Neural cell (in vitro differentiated cells): Measurements from ENCODE around the gene TTC21A. TPM values are rescaled to one million over a fixed set of nuclear protein-coding genes. Genes with fewer than 3 reads are reported as not detected.

ENCODE experiments used
- H2AFZ ChIP-seq: fragments of 200-600, 300-800 bp; sonication (generic), shearing (Covaris generic); 2 replicates; pipeline ENCODE4 v1.6.0; 2014; ENCODE audit warnings: low read depth, mild to moderate bottlenecking, antibody characterized with exemption, low read length, moderate library complexity
- H3F3A ChIP-seq: fragments of 200-600 bp; shearing (Covaris generic); 2 replicates; pipeline ENCODE4 v1.6.1; 2016; ENCODE audit warnings: mild to moderate bottlenecking, moderate library complexity, mixed read lengths, antibody characterized with exemption, low read length; ENCODE audit not compliant: insufficient read depth, poor library complexity, severe bottlenecking
- H3K27ac ChIP-seq: fragments of 200-600, 300-800 bp; sonication (generic), shearing (Covaris generic); 2 replicates; pipeline ENCODE4 v1.5.1; 2014; ENCODE audit warnings: mild to moderate bottlenecking, low read length, moderate library complexity
- H3K27me3 ChIP-seq: fragments of 300-800, 200-600 bp; sonication (generic), shearing (Covaris generic); 2 replicates; pipeline ENCODE4 v1.6.0; 2014; ENCODE audit warnings: mild to moderate bottlenecking, low read depth, low read length, moderate library complexity; ENCODE audit not compliant: insufficient read depth
- H3K36me3 ChIP-seq: fragments of 300-800, 200-600 bp; sonication (generic), shearing (Covaris generic); 2 replicates; pipeline ENCODE4 v1.5.1; 2014; ENCODE audit warnings: mild to moderate bottlenecking, antibody characterized with exemption, low read length, moderate library complexity; ENCODE audit not compliant: insufficient read depth
- H3K4me2 ChIP-seq: fragments of 300-800, 200-600 bp; sonication (generic), shearing (Covaris generic); 2 replicates; pipeline ENCODE4 v1.6.0; 2014; ENCODE audit warnings: mild to moderate bottlenecking, low read length
- H3K4me3 ChIP-seq: fragments of 300-800, 200-600 bp; sonication (generic), shearing (Covaris generic); 2 replicates; pipeline ENCODE4 v1.5.1; 2014; ENCODE audit warnings: mild to moderate bottlenecking, low read length, moderate library complexity
- H3K79me2 ChIP-seq: fragments of 200-600 bp; shearing (Covaris generic); replicated peaks from 2 replicates; pipeline ENCODE4 v1.6.0; 2014; ENCODE audit warnings: mild to moderate bottlenecking, low read length, moderate library complexity; ENCODE audit not compliant: insufficient read depth
- H3K9ac ChIP-seq: fragments of 300-800, 200-600 bp; sonication (generic), shearing (Covaris generic); 2 replicates; pipeline ENCODE4 v1.6.1; 2016; ENCODE audit warnings: mild to moderate bottlenecking, low read length, mixed read lengths
- H3K9me2 ChIP-seq: fragments of 200-600 bp; shearing (Covaris generic); 2 replicates; pipeline ENCODE4 v1.6.1; 2016; ENCODE audit warnings: mild to moderate bottlenecking, low read length, mixed read lengths; ENCODE audit not compliant: insufficient read depth
- H3K9me3 ChIP-seq: fragments of 200-600, 300-800 bp; sonication (generic), shearing (Covaris generic); 2 replicates; pipeline ENCODE4 v1.6.1; 2016; ENCODE audit warnings: mild to moderate bottlenecking, mixed run types, low read length, moderate library complexity, mixed read lengths
- H4K20me1 ChIP-seq: fragments of 200-600 bp; shearing (Covaris generic); 2 replicates; pipeline ENCODE4 v1.6.1; 2016; ENCODE audit warnings: mild to moderate bottlenecking, mixed run types; ENCODE audit not compliant: insufficient read depth
- EP300 ChIP-seq: fragments of 450-650 bp; conservative IDR thresholded peaks from 2 replicates; pipeline ENCODE4 v1.6.1; 2014; ENCODE audit warnings: antibody characterized with exemption, mild to moderate bottlenecking, moderate library complexity; ENCODE audit not compliant: poor library complexity, severe bottlenecking
- EZH2 ChIP-seq: fragments of 200-600, 300-800 bp; shearing (Covaris generic), sonication (generic); IDR thresholded peaks from 2 replicates; pipeline ENCODE4 v1.6.1; 2014; ENCODE audit warnings: antibody characterized with exemption, low read length, borderline replicate concordance, mild to moderate bottlenecking; ENCODE audit not compliant: insufficient read depth, poor library complexity, severe bottlenecking
- MXI1 ChIP-seq: fragments of 450-650 bp; conservative IDR thresholded peaks from 2 replicates; pipeline ENCODE4 v1.6.1; 2014; ENCODE audit warnings: antibody characterized with exemption, mild to moderate bottlenecking; ENCODE audit not compliant: poor library complexity, severe bottlenecking
- POLR2AphosphoS5 ChIP-seq: IDR thresholded peaks from 2 replicates; pipeline ENCODE4 v1.6.1; 2012
- RAD21 ChIP-seq: fragments of 450-650 bp; conservative IDR thresholded peaks from 2 replicates; pipeline ENCODE4 v1.6.1; 2014; ENCODE audit warnings: antibody characterized with exemption, mild to moderate bottlenecking, moderate library complexity
- SMC3 ChIP-seq: fragments of 450-650 bp; conservative IDR thresholded peaks from 2 replicates; pipeline ENCODE4 v1.6.1; 2014; ENCODE audit warnings: antibody characterized with exemption, mild to moderate bottlenecking, moderate library complexity; ENCODE audit not compliant: poor library complexity
- TAF1 ChIP-seq: IDR thresholded peaks from 2 replicates; pipeline ENCODE4 v1.6.1; 2012; ENCODE audit warnings: low read depth
- polyA plus RNA-seq: library from polyadenylated mRNA; depleted of rRNA; stranded (reverse); fragments of >200 nt; gene quantifications from 2 replicates; pipeline ENCODE4 v1.2.3, GENCODE V29; 2014
- TF ChIP-seq, protein P1 (sequence below): IDR thresholded peaks from 2 replicates; pipeline ENCODE4 v1.6.1; 2012; ENCODE audit warnings: borderline replicate concordance
- TF ChIP-seq, protein P2 (sequence below): fragments of 450-650 bp; IDR thresholded peaks from 2 replicates; pipeline ENCODE4 v1.5.1; 2014; ENCODE audit warnings: antibody characterized with exemption, mild to moderate bottlenecking, moderate library complexity; ENCODE audit not compliant: poor library complexity, severe bottlenecking

The TTC21A gene
- polyA plus RNA-seq, 1 donor from 2014 or later, result 6.2 TPM

DNA sequence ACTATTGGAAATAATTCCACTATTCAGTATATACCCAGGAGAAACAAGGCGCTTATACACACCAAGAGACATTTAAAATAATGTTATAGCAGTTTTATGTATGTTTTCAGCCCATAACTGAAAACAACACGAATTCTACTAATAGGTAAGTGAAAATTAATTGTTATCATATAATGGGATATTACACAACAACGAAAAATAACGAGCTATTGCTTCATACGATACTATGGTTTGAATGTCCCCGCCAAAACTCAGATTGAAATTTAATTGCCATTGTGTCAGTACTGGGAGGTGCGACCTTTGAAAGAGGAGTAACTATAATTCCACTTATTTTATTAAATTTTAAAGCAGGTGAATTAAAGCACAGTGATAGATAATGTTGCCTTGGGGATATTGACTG, 49.9 kb downstream of the TTC21A start:
- TF ChIP-seq POLR2AphosphoS5 (no peak), MXI1 (no peak), RAD21 (no peak), SMC3 (no peak), EZH2 (no peak), TAF1 (no peak)
- TF ChIP-seq, protein P1, sequence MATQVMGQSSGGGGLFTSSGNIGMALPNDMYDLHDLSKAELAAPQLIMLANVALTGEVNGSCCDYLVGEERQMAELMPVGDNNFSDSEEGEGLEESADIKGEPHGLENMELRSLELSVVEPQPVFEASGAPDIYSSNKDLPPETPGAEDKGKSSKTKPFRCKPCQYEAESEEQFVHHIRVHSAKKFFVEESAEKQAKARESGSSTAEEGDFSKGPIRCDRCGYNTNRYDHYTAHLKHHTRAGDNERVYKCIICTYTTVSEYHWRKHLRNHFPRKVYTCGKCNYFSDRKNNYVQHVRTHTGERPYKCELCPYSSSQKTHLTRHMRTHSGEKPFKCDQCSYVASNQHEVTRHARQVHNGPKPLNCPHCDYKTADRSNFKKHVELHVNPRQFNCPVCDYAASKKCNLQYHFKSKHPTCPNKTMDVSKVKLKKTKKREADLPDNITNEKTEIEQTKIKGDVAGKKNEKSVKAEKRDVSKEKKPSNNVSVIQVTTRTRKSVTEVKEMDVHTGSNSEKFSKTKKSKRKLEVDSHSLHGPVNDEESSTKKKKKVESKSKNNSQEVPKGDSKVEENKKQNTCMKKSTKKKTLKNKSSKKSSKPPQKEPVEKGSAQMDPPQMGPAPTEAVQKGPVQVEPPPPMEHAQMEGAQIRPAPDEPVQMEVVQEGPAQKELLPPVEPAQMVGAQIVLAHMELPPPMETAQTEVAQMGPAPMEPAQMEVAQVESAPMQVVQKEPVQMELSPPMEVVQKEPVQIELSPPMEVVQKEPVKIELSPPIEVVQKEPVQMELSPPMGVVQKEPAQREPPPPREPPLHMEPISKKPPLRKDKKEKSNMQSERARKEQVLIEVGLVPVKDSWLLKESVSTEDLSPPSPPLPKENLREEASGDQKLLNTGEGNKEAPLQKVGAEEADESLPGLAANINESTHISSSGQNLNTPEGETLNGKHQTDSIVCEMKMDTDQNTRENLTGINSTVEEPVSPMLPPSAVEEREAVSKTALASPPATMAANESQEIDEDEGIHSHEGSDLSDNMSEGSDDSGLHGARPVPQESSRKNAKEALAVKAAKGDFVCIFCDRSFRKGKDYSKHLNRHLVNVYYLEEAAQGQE, result no peak
- Histone ChIP-seq H3K27me3 (peaks cover 9% of the 10 kb centered on the region), H3F3A (no peaks in the 10 kb centered on the region), H3K79me2 (no peaks in the 10 kb centered on the region), H3K9me2 (no peaks in the 10 kb centered on the region), H3K4me3 (no peak overlapping the region), H3K27ac (no peak overlapping the region), H3K9me3 (no peaks in the 10 kb centered on the region), H4K20me1 (no peaks in the 10 kb centered on the region), H3K9ac (no peak overlapping the region), H3K4me2 (no peak overlapping the region), H3K36me3 (no peaks in the 10 kb centered on the region), H2AFZ (no peak overlapping the region)

DNA sequence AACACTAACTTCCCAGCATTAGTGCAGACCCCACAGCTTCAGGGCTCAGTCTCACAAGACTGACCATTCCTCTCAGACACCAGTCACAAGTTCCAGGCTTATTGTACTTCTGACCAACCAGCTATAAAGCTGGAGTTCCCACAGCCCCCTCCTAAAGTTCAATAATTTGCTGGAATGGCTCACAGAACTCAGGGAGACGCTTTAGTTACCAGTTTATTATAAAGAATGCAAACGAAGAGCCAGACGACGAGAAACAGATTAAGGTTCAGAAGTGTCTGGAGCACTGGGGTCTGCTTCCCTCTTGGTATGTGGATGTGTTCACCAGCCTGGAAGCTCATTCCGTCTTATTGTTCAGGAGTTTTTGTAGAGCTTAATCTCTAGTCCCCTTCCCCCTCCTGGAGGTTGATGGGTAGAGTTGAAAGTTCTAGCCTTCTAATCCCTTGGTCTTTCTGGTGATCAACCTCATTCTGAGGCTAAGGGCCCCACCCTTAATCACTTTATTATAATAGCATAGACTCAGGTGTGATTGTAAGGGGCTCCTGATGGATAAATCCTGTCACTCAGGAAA, 50.8 kb downstream of the TTC21A start:
- no peak for TF ChIP-seq EZH2
- no peak for TF ChIP-seq TAF1
- no peak for TF ChIP-seq MXI1
- TF ChIP-seq POLR2AphosphoS5, result no peak
- TF ChIP-seq, protein P2, sequence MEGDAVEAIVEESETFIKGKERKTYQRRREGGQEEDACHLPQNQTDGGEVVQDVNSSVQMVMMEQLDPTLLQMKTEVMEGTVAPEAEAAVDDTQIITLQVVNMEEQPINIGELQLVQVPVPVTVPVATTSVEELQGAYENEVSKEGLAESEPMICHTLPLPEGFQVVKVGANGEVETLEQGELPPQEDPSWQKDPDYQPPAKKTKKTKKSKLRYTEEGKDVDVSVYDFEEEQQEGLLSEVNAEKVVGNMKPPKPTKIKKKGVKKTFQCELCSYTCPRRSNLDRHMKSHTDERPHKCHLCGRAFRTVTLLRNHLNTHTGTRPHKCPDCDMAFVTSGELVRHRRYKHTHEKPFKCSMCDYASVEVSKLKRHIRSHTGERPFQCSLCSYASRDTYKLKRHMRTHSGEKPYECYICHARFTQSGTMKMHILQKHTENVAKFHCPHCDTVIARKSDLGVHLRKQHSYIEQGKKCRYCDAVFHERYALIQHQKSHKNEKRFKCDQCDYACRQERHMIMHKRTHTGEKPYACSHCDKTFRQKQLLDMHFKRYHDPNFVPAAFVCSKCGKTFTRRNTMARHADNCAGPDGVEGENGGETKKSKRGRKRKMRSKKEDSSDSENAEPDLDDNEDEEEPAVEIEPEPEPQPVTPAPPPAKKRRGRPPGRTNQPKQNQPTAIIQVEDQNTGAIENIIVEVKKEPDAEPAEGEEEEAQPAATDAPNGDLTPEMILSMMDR, result no peak
- H3K27ac ChIP-seq, result no peak overlapping the region

DNA sequence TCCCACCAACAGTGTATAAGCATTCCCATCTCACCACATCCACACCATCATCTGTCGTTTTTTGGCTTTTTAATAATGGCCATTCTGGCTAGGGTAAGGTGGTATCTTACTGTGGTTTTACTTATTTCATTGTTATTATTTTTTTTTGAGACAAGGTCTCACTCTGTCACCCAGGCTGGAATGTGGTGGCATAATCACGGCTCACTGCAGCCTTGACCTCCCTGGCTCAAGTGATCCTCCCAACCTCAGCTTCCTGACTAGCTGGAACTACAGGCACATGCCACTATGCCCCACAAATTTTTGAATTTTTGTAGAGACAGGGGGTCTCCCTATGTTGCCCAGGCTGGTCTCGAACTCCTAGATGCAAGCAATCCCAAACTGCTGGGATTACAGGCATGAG, 56.9 kb downstream of the TTC21A start:
- Histone ChIP-seq H3F3A (no peaks in the 10 kb centered on the region), H3K4me2 (no peak overlapping the region), H3K79me2 (no peaks in the 10 kb centered on the region), H3K9me2 (no peaks in the 10 kb centered on the region), H3K27me3 (no peaks in the 10 kb centered on the region), H2AFZ (no peak overlapping the region), H4K20me1 (no peaks in the 10 kb centered on the region), H3K27ac (no peak overlapping the region), H3K9ac (no peak overlapping the region), H3K4me3 (no peak overlapping the region), H3K9me3 (no peaks in the 10 kb centered on the region), H3K36me3 (no peaks in the 10 kb centered on the region)
- no peak for TF ChIP-seq EP300
- TF ChIP-seq, protein P1, result no peak
- TF ChIP-seq EZH2, result no peak
- no peak for TF ChIP-seq RAD21
- no peak for TF ChIP-seq MXI1
- TF ChIP-seq TAF1, result no peak

More for the DNA sequence above, 50.8 kb downstream of the TTC21A start:
- H3K4me3 ChIP-seq, result no peak overlapping the region
- H4K20me1 ChIP-seq, result no peaks in the 10 kb centered on the region
- no peaks in the 10 kb centered on the region for H3K79me2 ChIP-seq
- H3K27me3 ChIP-seq, result peaks cover under 1% of the 10 kb centered on the region
- H3F3A ChIP-seq, result no peaks in the 10 kb centered on the region
- no peak overlapping the region for H2AFZ ChIP-seq
- no peaks in the 10 kb centered on the region for H3K9me2 ChIP-seq
- no peak overlapping the region for H3K9ac ChIP-seq
- no peak overlapping the region for H3K4me2 ChIP-seq
- no peaks in the 10 kb centered on the region for H3K9me3 ChIP-seq
- H3K36me3 ChIP-seq, result no peaks in the 10 kb centered on the region
